C1 segment of cervical spinal cord (tissue), 14 donors: ENCODE data around the gene GNRHR.
"Not testable (repeated sequence)": the region's sequence is repeated elsewhere in the genome, so short reads cannot be mapped to it uniquely, and the experiment has no call there.

Experiments used
- DNase-seq, 14 donors: peaks; one replicate each; lab custom pipeline; 2025; lab: John Stamatoyannopoulos, UW

The GNRHR gene, protein sequence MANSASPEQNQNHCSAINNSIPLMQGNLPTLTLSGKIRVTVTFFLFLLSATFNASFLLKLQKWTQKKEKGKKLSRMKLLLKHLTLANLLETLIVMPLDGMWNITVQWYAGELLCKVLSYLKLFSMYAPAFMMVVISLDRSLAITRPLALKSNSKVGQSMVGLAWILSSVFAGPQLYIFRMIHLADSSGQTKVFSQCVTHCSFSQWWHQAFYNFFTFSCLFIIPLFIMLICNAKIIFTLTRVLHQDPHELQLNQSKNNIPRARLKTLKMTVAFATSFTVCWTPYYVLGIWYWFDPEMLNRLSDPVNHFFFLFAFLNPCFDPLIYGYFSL

DNA sequence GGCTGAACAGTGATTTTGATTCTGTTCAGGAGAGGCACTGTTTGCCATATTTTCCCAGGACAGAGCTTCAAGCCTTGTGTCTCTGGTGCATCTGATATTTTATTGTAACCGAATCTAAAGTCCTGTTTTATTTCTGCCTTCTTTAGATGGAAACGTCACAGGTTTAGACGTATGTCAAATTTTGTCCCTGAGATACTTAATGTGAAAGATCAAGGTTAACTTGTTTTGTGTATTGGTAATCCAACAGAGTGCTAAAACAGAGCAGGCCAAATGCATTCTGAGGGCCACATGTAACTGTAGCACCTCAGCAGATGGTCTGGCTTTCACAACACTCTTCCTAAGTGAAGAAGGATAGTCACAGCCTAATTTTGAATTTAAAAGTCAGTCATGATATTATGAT is at the start of gene GNRHR:
Gene GNRHR (minus strand): TSS at position 101 of the 400 bp plus-strand sequence. CDS start 53 bp downstream, at position 48.
- no peak for DNase-seq

DNA sequence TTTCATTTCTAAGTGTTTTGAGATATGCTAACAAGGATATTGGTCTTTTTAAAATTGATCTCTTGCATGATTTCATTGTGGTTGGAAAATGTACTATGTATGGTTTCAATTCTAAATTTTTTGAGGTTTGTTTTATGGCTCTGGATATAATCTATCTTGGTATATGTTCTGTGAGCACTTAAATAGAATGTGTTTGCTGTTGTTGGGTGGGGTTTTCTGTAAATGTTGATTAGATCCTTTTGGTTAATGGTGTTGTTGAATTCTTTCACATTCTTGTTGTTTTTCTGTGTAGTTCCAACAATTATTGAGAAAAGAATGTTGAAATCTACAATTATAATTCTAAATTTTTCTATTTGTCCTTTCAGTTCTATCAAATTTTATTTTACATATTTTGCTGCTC is 42.6 kb upstream of the GNRHR start:
- no peak for DNase-seq

DNA sequence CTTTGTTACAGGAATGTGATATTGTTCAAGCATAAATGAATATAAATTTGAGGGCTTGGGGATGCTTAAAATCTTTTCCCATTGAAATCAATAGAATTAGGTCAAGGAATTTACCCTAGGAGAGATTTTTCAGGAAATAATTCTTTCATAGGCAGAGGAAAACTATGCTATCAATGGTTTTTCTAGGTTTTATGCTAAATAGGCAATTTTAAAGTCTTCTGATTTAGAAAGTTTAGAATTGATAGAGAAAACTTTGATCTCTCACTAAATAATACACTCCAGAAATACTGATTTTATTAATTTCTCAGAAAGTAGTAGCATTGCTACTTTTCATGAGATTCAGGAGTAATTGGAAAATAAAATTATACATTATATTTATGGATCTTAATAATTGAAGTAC is 36.5 kb upstream of the GNRHR start:
- no peak for DNase-seq

DNA sequence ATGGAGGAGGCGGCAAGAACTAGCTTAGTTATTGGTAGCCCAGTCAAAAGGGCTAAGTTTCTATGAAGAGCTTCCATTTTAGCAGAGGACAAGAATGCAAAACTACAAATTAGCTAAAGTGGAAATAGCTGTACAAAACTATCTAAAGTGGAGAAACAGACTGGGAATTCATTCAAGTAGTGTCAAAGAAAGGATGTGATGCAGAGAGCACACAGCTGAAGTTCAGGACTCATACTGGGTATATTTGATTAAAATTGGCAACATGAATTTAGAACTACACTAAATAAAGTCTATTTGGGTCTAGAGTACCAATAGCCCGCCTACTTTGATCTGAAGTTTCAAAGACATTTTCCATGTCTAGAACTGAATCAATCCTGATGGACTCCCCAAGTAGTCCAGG is 33.1 kb upstream of the GNRHR start:
- DNase-seq = no peak

DNA sequence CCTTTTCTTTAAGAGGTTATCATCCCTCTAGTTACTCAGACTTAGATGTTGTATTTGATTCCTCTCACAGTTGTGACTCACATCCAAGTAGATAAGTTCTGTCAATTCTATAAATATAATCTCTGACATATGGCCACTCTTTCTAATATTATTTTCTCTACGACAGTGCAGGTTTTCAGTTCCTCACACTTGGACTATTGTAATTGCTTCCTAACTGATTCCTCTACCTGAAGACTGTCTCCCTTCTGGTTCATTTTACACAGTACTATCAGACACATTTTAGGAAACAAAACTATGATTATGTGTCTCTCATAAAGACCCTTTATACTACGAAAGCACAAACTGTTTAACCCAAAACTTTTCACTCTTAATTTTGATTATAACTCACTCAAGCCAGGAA is 31.3 kb upstream of the GNRHR start:
- no peak for DNase-seq

DNA sequence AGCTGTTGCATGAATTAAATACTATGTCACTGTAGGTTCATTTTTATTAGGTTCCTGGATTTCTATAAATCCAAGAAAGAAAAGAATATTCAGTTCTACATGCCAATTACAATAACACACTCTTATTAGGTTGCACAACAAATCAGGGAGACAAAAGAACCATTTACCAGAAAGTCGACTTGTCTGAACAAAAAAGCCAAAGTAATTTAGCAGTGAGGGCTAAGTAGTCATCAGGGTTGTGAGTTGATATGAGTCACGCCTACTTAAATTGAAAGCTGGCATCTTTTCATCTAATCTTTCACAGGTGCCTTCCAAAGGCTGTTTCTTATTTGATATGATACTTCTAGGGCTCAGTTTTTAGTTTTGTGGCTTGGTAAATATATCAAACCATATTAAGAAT is 25.4 kb upstream of the GNRHR start:
- no peak for DNase-seq

DNA sequence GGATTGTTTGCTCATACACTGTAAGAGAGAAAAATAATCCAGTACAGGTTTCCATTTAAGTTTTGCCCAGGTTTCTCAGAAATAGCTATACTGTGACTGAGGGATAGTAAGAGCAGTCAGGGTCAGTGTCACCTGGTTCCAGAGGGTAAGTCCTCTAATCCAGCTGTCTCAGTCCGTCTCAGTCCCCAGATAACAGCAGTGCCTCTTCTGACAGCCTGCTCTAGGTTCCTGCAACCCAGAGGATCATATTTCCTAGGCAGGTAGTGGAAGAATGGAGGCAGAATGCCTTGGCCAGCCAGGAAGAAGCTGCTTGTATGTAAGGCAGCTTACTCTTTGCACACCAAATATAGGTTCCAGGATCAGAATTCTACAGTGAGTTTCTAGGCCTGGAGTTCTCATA is 22.6 kb upstream of the GNRHR start:
- no peak for DNase-seq

DNA sequence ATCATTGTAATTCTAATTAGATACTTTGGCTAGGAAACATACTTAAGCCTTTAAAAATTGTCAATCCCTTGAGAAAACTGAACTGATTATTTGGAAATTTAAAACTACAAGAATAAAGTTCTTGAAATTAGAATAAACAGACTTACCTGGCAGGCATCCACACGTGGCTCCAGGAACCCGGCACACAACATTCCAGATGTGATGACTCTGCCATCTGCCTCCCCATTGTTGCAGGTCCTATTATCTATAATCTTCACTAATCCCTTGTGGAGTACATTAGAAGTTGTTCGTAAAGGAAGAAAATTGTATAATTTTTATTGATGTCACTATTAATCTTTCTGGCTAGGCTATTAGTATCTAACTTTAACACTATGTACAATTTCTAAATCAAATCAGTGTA is 16.2 kb upstream of the GNRHR start:
- DNase-seq = no peak

DNA sequence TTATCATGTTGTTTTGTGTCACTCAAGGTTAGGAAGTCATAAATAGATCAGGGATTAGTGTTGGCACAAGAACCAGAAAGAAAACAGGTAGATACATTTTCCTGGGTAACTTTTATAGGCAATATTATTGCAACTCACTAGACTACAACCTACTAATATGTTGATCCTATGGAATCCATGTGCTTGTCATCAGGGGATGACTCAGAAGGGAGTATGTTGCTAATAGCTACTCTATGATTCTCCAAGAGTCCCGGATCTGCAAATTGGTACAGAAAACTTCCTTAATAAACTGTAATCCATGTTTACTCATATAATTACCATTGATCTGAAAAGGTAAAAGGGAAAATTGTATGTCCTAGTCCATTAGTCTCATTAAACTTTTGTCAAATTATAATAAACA is 11.7 kb upstream of the GNRHR start:
- DNase-seq = no peak

DNA sequence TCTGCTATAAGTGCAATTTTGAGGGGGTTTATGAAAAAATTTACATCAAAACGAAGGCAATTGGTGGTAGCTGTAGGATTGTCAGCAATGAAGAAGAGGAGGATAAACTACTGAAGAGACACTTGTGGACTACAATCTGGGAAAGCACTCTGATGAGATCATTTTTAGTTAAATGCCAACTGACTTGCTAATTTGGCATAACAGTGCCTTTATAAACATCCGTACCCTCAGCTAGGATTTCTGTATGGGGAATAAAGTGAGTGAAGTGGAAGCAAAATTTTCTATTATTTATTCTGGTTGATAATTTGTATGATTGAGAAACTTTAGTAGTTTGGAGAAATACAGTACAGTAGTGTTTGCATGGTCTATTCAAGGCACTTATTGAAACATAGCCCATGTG is 11.2 kb upstream of the GNRHR start:
- DNase-seq = no peak

DNA sequence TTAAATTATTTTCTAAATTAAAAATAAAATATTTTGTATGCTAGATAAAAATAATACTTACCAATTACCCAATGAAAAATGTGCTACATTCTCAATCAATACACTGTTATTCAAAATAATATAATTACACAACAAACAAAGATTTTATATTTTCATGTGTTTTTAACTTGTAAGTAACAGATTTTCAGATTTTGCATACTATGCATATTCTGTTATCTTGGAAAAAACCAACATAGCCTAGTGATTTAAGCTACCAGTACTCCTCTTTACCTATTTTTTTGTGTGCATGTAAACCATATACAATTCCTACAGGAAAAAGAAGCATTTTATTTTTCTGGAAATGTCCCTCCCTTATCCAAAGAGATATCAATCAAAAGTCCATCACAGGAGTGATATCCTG is 10.0 kb upstream of the GNRHR start:
- no peak for DNase-seq

DNA sequence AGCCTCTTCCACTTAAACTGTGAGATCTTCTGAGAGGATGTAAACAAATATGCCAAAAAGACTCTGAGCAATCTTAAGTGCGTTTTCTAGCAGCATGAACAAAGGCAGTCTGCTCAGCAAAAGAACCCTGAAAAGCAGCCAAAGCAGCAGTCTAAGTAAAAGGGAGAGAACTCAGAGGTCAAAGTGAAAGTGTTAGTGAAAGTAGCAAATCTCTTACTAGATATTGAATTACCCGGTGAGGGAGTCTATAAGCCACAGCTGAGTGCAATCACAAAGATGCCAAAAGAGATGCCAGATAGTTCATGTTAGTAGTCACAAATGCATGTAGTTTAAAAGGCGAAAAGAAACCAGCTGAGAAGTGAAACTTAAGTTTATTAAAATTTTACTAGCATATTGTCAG is 7.9 kb upstream of the GNRHR start:
- DNase-seq = no peak

DNA sequence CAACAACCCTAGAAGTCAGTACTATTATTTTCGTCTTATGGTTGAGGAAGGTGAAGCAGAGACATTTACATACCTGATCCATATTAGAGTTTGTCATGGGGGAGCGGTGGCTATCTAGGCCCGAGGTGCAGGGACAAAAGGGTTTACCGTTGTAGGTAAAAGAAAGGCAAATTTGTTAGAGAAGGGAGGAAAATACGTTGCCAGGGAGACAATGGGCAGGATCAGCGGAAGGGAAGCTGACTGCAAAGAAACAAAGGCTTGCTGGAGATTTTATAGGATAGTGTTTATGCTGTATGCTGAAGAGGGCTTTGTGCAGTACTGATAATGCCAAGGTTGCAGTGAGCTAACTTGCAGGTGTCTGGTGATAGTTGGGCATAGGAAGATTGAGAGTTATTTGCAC is 2.8 kb upstream of the GNRHR start:
- DNase-seq = not testable (repeated sequence)

DNA sequence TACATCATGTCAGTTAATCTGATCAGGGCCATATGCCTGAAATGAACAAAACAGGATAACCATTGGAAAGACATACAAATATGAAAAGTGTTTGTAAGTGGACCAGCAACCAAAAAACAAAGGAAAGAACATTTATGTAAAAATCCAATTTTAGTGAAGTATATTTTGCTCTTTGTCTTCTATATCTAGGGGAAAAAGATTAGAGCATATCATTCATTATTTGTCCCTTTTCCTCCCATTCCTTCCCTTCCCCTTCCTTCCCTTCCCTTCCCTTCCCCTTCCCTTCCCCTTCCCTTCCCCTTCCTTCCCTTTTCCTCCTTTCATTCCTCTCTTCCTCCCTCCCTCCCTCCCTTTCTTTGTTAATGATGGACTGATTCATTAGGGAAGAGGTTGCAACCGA is 1.8 kb upstream of the GNRHR start:
- no peak for DNase-seq

DNA sequence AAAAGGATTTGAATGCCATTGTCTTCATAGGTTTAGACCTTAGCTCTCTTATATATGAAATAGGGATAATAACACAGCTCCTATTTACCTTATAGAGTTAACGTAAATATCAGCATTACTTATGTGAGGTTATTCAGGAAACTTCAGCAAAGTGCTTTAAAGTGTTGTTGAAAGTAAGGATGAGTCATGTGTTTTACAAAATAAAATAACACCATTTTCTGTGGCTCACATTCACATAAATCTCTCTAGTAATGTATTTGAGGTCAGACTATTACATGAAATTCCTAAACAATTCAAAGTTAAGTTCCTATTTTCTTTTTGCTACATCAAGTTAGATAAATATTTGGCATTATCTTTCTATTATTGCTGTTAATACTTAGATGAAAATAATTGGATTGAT is 2.9 kb downstream of the GNRHR start:
- no peak for DNase-seq

DNA sequence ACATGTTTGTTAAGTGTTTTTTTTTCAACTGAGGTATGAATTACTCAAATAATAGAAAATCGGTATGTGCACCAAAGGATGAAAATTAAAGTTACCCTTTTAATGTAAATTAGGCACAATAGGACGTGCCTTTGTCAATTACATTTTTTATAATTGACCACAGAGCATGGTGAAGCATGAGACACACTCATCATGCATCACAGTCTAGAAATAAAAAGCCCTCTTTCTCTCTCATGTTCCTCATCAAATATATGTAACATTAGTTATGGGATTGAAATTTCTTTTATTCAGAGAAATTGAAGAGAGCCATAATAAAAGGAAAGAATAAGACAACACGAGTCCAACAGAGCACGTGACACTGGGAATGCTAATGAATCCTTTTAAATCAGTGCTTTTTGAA is 3.5 kb downstream of the GNRHR start:
- no peak for DNase-seq

DNA sequence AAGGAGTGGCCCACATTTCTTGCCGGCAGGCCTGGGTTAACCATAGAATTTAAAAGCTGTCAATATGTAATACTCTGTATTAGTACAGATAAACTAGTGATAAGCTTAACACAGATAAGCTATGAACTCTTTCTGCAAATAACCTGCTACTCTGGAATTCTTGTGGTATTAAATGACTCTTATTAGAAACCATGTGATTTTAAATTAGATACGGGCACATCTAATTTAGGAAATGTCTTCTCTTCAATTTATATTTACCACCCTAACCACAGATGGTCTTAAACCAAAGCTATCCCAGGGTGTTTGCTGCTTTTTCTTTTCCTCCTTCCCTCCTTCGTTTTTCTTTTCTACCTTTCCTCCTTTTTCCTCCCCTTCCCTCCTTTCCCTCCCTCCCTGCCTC is 4.9 kb downstream of the GNRHR start:
- no peak for DNase-seq

DNA sequence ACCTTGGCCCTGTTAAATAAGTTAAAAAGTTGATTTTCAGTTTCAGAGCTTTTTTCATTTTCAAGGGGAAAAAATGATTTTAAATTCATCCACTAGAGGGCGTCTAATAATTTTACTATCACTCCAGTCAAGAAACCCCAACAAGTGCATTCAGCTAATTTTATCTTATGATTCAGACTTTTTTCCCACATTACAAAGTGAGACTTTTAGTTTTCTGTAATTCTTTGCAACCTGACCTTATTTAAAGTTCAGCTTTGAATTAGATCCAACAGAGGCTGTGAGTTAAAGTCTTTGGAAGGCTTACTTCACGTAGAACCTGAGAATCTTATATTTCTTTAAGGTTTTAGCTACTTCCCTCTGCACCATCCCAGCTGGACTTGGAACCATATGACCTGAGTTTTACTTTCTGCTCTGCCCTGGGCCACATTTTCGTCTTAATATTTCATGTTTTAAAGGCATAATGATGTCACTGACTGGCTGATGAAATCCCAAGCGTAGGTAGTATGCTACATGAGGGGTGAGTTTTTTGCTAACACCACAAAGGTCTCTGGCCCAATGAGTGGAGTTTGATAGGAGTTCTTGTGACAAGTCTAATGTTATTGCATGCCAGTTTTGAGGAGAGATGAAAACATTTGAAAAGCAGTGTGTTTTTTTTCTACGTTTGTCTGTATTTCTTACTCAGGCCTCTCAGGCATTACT is 7.2 kb downstream of the GNRHR start:
- DNase-seq = no peak

DNA sequence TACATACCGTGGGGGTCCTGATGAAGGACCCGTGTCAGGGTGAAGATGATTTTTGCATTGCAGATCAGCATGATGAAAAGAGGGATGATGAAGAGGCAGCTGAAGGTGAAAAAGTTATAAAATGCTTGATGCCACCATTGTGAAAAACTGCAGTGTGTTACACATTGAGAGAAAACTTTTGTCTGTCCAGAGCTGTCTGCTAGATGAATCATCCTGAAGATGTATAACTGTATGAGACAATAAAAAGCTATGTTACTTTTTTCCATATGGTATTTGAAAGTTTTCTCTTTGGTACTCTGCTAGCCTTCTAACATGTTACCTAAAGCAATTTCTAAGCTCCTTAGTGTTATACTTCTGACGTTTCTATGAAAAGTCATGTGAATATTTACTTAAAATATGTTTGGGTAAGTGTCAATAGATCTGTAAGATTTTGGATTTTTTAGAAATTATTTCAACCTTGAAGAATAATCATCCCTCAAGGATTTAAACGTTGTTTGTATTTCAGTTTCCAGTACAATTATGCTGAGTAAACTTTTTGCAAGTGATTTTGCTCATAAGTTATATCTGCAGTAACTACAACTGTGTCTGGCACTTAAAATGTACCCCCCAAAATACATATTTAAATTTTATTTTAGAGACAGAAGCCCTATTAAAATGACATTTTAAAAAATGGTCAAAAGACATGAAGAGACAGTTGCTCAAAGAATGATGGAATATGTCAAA is 9.5 kb downstream of the GNRHR start:
- DNase-seq = no peak

DNA sequence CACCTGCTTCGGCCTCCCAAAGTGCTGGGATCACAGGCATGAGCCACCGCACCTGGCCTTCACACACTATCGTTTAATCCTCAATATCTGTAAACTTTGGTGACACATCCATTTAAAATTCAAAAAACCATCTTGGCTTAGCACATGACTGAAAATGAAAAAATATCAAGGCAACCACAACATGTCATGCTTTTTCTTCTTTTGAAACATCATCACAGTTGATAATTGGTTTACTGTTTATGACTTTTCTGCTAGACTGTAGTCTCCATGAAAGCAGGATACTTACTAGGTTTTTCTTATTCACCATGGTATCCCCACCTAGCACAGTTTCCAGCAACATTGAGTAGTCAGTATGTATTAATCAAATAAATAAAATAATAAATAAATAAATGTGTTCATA is 11.0 kb downstream of the GNRHR start:
- DNase-seq = no peak

DNA sequence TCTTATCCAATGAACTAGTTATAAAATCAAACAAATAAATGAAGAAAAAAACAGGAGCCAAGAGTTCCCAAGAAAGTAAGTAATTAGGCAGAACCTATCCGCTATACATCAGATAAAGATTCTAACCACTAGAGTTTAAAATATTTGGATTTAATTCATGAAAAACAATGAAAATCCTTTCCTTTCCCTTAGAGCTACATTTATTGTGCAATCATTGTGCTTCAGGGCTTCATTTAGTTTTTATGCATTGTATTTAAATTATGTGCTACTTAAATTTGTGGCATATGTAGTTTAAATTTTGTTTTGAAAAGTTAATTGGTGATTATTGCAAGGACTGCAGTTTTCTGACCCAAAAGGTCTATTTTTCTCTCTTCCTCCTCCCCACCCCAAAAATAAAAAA is 17.9 kb downstream of the GNRHR start:
- no peak for DNase-seq

DNA sequence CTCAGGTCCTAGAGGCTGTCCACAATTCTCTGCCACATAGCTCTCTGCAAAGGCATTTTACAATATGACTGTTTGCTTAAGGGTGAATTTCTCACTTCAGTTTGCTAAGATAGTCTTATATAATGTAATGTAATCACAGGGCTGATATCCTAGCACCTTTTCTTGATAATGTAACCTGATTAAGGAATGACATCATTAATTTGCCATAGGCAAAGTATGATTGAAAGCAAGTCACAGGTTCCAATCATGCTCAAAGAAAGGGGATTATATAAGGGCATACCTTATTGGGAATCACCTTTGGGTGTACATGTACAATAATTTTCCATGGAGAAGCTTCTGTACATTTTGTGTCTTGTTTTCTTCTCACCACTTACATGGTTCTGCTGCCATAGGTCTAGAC is 18.9 kb downstream of the GNRHR start:
- DNase-seq = no peak

DNA sequence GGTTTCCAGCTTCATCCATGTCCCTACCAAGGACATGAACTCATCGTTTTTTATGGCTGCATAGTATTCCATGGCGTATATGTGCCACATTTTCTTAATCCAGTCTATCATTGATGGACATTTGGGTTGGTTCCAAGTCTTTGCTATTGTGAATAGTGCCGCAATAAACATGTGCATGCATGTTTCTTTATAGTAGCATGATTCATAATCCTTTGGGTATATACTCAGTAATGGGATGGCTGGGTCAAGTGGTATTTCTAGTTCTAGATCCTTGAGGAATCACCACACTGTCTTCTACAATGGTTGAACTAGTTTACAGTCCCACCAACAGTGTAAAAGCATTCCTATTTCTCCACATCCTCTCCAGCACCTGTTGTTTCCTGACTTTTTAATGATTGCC is 23.7 kb downstream of the GNRHR start:
- DNase-seq = not testable (repeated sequence)
